Glutamatergic neuron (in vitro differentiated cells): Measurements from ENCODE around the gene TRIP12. TPM values are rescaled to one million over a fixed set of nuclear protein-coding genes. Genes with fewer than 3 reads are reported as not detected.
"Not testable (repeated sequence)": the region's sequence is repeated elsewhere in the genome, so short reads cannot be mapped to it uniquely, and the experiment has no call there.

Experiments
- DNase-seq: peaks from one replicate; pipeline ENCODE4 v3.0.0; 2022
- H3K27ac Mint-ChIP-seq: one replicate; pipeline ENCODE4 v1.8.0; 2020; ENCODE audit warnings: mild to moderate bottlenecking, mixed read lengths, inconsistent platforms; ENCODE audit not compliant: unreplicated experiment
- H3K27me3 Mint-ChIP-seq: one replicate; pipeline ENCODE4 v1.8.0; 2020; ENCODE audit warnings: mild to moderate bottlenecking, moderate library complexity, mixed read lengths, inconsistent platforms; ENCODE audit not compliant: unreplicated experiment
- H3K36me3 Mint-ChIP-seq: one replicate; pipeline ENCODE4 v1.8.0; 2020; ENCODE audit warnings: mild to moderate bottlenecking, mixed read lengths, inconsistent platforms; ENCODE audit not compliant: unreplicated experiment
- H3K4me1 Mint-ChIP-seq: one replicate; pipeline ENCODE4 v1.8.0; 2020; ENCODE audit warnings: mild to moderate bottlenecking, low read depth, mixed read lengths, inconsistent platforms; ENCODE audit not compliant: unreplicated experiment
- H3K4me3 Mint-ChIP-seq: one replicate; pipeline ENCODE4 v1.8.0; 2020; ENCODE audit warnings: mild to moderate bottlenecking, mixed read lengths, inconsistent platforms; ENCODE audit not compliant: unreplicated experiment
- H3K9me3 Mint-ChIP-seq: one replicate; pipeline ENCODE4 v1.8.0; 2020; ENCODE audit warnings: mild to moderate bottlenecking, moderate library complexity, mixed read lengths, inconsistent platforms; ENCODE audit not compliant: unreplicated experiment
- CTCF ChIP-seq: fragments of 200-600 bp; sonication (generic); IDR thresholded peaks from one replicate; pipeline ENCODE4 v1.5.0; 2021; ENCODE audit not compliant: partially characterized antibody, unreplicated experiment
- total RNA-seq: library from RNA; stranded (reverse); fragmentation: NEBNext Ultra II Directional; extraction: Animal tissue kit (Norgen Biotek cat#: 25700); gene quantifications from one replicate; pipeline ENCODE4 v1.2.1, GENCODE V29; 2021; ENCODE audit not compliant: unreplicated experiment

The TRIP12 gene
- total RNA-seq, 1 donor from 2014 or later = 192 TPM

- Mint-ChIP-seq H3K4me3 (no peak overlapping the region), H3K27ac (no peak overlapping the region), H3K27me3 (no peaks in the 10 kb centered on the region), H3K36me3 (peaks cover 7% of the 10 kb centered on the region), H3K4me1 (peaks cover 5% of the 10 kb centered on the region), H3K9me3 (peaks cover 4% of the 10 kb centered on the region)
- no peak for TF ChIP-seq CTCF
- no peak for DNase-seq
Observed at GRCh38 chr2:229852565-229852964, 69.2 kb downstream of the TRIP12 start.

GRCh38 chr2:229851870-229852269 is 69.9 kb downstream of the TRIP12 start:
- H3K27ac Mint-ChIP-seq = peak overlapping the region; percentile 41
- no peak for DNase-seq

GRCh38 chr2:229850355-229851275 is 71.2 kb downstream of the TRIP12 start:
- DNase-seq, H3K27me3 Mint-ChIP-seq, H3K9me3 Mint-ChIP-seq, H3K36me3 Mint-ChIP-seq, H3K4me1 Mint-ChIP-seq, H3K4me3 Mint-ChIP-seq, H3K27ac Mint-ChIP-seq: not testable (repeated sequence)

More at GRCh38 chr2:229851870-229852269, 69.9 kb downstream of the TRIP12 start:
- Mint-ChIP-seq H3K9me3 (peaks cover 4% of the 10 kb centered on the region), H3K27me3 (no peaks in the 10 kb centered on the region), H3K4me1 (peaks cover 5% of the 10 kb centered on the region), H3K36me3 (peaks cover 7% of the 10 kb centered on the region), H3K4me3 (no peak overlapping the region)
- TF ChIP-seq CTCF = no peak

DNA sequence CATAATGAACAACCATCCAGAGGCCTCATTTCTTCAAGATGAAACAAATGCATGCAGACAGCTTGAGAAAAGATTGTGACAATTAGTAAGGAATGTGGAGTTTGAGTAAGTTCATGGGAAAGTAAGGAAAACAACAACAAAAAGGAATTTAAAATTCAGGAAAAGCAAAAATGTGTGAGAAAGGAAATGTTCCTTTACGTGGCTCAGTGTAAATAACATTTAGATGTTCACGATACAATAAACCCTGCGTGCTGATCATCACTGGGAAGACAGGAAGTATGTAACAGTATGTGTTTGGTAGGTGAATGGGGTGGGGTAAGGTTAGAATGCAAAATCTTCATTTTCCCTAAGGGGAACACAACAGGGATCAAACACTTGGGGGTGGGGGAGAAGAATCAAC is 72.7 kb downstream of the TRIP12 start:
- Mint-ChIP-seq H3K36me3 (peaks cover 7% of the 10 kb centered on the region), H3K27me3 (no peaks in the 10 kb centered on the region), H3K4me1 (peaks cover 5% of the 10 kb centered on the region), H3K27ac (no peak overlapping the region), H3K9me3 (no peaks in the 10 kb centered on the region), H3K4me3 (no peak overlapping the region)
- TF ChIP-seq CTCF = no peak
- DNase-seq = no peak

DNA sequence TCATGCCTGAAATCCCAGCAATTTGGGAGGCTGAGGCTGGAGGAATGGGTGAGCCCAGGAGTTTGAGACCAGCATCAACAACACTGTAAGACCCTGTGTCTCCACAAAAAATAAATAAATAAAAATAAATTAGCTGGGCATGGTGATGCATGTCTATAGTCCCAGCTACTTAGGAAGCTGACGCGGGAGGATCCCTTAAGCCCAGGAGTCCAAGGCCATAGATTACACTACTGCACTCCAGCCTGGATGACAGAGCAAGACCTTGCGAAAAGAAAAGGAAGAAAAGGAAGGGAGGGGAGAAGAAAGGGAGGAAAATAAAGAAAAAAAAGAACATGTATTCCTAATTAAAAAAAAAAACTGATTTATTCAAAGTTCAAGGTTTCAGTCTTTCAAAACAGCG is 78.2 kb downstream of the TRIP12 start:
- DNase-seq = no peak
- no peak for TF ChIP-seq CTCF
- Mint-ChIP-seq H3K27me3 (no peaks in the 10 kb centered on the region), H3K4me3 (no peak overlapping the region), H3K36me3 (no peaks in the 10 kb centered on the region), H3K9me3 (no peaks in the 10 kb centered on the region), H3K27ac (no peak overlapping the region), H3K4me1 (peaks cover 5% of the 10 kb centered on the region)
